NCI-H526 (cell line): ENCODE data around the gene FNBP1L.
"Not testable (repeated sequence)": the region's sequence is repeated elsewhere in the genome, so short reads cannot be mapped to it uniquely, and the experiment has no call there.

Experiments
- DNase-seq, 2 experiments: peaks; one replicate each; lab custom pipeline; 2025; lab: John Stamatoyannopoulos, UW

Gene FNBP1L

DNA sequence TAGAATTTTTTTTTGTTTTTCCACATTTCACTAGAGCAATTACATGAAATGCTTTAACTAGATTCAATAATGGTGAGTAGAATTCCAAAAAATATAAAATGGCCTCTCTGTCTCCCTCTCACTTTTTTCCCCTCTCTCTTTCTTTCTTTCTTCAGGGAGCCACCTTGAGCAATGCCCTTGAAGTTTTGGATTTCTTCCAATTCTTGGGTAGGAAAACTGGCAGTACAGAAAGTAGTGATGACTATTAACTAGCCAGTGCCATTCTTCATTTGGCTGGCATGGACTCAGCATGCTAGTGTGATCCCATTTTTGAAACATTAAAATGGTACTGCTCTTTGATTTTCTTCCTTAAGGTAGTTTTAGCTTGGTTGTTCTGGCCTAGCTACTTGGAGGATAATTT lies 4.5 kb upstream of the FNBP1L start:
- no peak for DNase-seq

DNA sequence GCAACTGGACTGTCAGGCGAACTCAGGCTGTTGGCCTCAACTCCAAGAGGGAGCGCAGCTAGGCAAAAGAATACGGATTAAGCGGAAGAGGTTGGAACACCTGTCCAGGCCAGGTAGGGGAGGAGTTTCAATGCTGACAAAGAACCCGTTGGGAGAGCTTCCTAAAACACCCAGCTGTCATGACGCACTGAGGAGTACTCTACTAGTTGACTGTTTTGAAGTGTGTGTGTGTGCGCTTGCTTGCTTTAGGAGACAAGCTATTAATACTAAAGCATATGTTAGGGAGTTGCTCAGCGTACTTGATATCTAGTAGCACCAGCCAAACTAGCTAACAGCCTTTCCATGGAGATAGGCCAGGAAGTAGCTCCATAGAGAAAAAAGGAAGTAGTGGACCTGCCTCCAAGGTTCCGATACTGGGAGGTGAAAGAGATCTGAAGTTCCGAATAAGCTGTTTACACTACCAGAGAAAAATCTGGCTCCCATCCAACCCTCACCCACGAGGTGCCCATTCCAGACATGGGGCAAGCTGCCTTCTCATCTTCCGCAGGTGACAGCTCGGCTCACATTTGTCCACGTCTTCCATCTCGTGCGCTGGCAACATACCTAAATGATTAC lies 974 bp upstream of the FNBP1L start:
- DNase-seq = peak; percentile 66 to 82

DNA sequence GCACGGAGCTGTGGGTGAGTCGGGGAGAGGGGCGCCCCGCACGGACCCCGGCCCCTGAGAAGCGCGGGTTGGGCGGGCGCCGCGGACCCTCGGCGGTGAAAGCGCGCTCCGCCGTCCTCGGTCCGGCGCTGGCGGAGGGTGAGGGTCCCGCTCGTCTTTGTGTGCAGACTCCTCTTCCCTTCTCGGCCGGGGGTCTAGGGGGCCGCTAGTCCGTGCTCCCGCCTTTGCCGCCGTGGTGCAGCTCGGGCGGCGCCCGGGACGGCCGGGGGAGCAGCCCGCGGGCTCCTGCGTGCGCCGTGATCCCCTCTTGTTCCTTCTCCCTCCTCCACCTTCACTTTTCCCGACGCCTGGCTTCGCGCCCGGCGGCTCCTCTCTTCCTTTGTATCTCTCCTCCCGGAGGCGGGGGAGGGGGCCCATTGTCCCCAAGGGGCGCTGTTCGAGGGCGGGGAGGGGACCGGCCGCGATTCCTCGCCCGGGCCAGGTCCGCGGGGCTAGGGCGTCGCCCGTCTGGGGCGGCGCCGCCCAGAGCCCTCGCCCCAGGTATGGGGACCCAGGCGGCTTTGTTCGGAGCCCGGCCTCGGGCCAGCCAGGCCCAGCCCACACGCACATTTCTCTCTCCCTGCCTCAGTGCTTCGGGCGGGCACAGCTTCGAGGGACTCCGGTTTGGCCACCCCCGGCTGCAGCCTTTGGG lies 519 bp downstream of the FNBP1L start:
- peak; percentile 42 to 63 for DNase-seq

DNA sequence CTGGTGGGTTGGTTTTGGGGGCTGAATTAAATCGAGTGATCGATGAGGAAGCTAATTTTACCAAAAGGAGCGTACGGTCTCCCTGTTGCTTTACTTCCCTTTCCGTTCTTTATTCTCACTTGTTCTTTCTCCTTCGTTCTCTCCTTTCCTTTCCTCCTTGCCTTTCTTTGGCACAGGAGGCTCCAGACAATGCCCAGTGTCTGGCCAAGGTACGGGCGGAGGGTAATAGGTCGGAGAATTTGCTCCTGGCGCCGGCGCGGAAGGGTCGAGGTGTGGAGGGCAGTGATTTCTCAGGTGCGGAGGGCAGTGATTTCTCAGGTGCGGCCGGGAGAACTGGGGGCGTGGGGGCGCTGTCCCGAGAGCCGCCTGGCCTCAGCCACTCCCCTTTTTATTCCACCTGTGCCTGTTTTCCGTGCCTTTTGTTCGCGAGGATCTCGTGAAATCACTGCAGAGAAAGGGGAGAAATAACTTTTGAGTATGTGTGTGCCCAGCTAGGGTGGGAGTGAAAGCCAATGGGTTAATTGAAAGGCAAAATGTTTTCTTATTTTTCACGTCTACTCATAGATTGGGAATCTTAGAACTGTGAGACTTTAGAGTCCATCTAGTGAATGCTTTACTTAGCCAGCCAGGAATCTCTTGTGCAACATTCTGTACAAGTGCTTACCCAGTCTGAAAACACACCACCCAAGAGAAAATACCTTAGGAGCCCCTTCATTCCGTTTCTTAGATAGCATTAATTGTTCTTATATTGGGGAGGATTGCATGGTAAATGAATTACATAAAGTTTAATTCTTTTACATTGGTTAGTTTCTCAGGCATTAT lies 1.3 kb downstream of the FNBP1L start:
- DNase-seq = peak; percentile 9 to 30

DNA sequence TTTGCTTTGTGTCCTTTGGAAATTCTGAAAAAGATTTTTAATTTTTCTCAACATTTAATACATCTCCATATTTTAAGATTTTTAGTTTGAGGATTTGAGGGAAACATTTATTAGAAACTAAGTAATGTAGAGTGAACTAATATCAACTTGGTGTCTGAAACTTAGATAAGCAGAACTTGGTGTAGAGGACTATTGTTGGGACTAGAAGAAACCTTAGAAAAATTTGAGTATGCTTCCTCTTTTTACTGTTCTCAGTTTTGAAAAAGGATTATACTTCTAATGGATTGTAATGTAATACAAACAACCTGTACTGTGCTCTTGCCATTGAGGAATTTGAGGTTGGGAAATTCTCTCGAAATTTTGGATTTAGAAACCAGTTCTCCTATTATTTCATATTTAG lies 2.4 kb downstream of the FNBP1L start:
- DNase-seq = no peak

DNA sequence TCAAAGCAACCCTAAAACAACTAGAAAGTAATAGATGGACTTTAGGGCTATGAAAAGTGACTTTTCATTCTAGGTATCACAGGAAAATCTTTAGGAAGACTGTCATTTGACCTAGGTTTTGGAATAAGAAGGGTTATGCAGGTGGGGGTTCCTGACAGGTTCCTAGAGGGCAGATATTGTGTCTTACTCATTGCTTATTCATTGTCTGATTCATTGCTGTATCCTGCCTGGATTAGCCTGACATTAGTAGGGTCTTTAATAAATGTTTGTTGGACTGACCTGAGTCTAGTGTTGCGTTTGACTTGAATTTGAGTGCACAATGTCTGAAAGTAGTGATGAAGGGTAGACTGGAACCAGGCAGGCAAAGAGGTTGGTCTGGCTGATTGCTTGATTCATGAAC lies 6.0 kb downstream of the FNBP1L start:
- no peak for DNase-seq

DNA sequence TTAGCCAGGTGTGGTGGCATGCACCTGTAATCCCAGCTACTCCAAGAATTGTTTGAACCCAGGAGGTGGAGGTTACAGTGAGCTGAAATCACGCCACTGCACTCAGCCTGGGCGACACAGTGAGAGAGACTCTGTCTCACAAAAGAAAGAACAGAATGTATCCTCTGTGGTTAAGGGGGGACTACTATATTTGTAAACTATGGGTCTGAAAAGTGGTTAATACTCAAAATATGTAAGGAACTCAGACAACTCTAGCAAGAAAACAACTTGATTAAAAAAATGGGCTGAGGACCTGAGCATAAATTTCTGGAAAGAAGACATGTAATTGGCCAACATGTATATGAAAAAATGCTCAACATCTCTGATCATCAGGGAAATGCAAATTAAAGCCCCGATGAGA lies 11.2 kb downstream of the FNBP1L start:
- DNase-seq = no peak

DNA sequence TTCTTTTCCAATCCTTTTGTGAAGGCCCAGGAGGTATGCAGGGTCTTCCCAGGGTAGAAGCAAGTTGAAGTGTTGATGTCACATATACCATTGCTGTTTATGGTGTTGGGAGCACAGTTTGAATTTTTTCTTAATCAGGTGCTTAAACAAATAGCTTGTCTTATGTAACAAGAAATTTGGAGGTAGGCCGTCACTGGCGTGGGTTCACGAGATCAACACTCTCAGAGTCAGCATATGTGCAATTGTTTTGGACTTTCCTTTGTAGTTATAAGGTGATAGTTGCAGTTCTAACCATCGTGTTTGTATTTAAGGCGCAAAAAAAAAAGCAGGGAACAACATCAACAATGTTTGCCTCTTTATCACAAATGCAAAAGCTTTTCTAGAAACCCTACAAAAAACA lies 13.3 kb downstream of the FNBP1L start:
- no peak for DNase-seq

DNA sequence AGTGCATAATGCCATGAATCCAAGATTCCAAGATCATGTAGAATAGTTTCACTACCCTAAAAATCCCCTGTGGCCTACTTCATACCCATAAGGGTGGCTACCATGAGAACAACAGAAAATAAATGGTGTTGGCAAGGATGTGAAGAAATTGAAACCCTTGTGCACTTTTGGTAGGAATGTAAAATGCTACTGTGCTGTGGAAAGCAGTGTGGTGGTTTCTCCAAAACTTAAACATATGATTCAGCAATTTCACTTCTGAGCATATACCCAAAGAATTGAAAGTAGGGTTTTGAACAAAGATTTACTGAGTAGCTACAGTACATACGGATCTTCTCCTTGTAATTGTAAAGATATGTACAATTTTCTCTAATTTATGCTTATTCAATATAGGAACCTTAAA lies 16.0 kb downstream of the FNBP1L start:
- DNase-seq = no peak

DNA sequence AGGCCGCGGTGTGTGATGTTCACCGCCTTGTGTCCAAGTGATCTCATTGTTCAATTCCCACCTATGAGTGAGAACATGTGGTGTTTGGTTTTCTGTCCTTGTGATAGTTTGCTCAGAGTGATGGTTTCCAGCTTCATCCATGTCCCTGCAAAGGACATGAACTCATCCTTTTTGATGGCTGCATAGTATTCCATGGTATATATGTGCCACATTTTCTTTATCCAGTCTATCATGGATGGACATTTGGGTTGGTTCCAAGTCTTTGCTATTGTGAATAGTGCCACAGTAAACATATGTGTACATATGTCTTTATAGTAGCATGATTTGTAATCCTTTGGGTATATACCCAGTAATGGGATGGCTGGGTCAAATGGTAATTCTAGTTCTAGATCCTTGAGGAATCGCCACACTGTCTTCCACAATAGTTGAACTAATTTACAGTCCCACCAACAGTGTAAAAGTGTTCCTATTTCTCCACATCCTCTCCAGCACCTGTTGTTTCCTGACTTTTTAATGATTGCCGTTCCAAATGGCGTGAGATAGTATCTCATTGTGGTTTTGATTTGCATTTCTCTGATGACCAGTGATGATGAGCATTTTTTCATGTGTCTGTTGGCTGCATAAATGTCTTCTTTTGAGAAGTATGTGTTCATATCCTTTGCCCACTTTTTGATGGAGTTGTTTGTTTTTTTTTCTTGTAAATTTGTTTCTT lies 17.6 kb downstream of the FNBP1L start:
- not testable (repeated sequence) for DNase-seq

DNA sequence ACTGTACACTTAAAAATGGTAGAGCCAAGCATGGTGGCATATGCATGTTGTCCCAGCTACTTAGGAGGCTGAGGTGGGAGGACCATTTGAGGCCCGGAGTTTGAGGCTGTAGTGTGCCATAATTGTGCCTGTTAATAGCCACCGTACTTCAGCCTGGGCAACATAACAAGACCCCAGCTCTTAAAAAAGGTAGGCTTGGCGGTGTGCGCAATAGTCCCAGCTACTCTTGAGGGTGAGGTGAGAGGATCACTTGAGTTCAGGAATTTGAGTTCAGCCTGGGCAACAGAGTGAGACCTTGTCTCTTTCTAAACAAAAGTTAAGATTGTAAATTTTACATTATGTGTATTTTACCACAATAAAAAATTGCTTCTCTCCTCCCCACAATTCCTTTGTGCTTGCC lies 19.7 kb downstream of the FNBP1L start:
- no peak for DNase-seq

DNA sequence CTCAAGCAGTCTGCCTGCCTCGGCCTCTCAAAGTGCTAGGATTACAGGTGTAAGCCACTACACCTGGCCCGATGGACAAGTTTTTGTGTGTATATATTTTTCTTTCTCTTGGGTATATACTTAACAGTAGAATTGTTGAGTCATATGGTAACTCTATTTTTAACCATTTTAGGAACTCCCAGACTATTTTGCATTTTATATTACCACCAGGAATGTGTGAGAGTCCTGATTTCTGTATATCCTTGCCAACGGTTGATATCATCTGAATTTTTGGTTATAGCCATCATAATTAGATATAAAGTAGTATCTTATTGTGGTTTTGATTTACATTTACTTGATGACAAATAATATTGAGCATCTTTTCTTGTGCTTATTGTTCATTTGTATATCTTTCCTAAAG lies 20.7 kb downstream of the FNBP1L start:
- no peak for DNase-seq

DNA sequence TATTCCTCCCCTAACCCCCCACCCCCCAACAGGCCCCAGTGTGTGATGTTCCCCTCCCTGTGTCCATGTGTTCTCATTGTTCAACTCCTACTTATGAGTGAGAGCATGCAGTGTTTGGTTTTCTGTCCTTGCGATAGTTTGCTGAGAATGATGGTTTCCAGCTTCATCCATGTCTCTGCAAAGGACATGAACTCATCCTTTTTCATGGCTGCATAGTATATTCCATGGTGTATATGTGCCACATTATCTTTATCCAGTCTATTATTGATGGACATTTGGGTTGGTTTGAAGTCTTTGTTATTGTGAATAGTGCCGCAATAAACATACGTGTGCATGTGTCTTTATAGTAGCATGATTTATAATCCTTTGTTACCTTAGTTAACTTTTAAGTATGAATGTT lies 21.3 kb downstream of the FNBP1L start:
- not testable (repeated sequence) for DNase-seq

DNA sequence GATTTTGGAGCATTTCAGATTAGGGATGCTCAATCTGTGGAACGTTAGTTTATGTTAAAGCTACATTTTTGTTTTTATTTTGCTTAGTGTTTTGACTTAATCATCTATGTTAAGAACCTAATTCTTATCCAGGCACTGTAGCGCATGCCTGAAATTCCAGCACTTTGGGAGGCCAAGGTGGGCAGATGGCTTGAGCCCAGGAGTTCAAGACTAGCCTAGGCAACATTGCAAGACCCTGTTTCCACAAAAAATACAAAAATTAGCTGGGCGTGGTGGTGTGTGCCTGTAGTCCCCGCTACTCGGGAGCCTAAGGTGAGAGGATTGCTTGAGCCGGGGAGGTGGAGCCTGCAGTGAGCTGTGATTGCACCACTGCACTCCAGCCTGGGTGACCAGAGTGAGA lies 23.4 kb downstream of the FNBP1L start:
- DNase-seq = no peak

DNA sequence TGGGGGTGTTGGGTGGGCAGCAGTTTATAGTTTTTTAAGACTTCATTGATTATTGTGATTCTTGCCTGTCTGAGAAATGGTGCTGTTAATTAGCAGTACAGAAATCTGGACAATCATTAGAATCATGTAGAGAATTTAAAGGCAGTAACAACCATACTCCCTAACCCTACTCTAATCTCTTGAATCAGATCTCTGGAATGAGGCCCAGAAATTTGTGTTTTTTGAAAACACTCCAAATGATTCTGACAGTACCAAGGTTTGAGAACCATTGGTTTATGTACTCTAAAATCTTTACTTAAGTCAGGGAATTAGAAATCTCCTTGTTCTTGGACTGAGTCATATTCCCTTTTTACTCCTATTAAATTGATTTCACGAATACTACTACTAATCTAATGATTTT lies 24.0 kb downstream of the FNBP1L start:
- no peak for DNase-seq

DNA sequence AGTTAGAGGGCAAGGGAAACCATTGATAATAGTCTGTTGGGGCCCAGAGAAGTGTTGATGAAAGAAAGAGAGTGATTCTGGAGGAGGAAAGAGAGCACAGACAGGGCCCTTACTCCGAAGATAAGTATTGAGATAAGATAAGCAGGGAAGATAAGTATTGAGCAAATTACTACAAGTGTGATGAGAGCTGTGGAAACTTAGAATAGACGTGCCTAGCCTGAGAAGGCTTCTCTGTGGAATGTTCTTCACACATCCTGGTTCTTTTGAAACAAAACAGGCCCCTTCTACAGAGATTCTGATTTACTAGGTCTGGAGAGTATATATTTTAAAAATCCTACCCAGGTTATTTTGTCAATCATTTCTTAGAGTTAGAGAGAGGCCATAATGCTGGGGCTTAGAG lies 26.4 kb downstream of the FNBP1L start:
- DNase-seq = no peak

DNA sequence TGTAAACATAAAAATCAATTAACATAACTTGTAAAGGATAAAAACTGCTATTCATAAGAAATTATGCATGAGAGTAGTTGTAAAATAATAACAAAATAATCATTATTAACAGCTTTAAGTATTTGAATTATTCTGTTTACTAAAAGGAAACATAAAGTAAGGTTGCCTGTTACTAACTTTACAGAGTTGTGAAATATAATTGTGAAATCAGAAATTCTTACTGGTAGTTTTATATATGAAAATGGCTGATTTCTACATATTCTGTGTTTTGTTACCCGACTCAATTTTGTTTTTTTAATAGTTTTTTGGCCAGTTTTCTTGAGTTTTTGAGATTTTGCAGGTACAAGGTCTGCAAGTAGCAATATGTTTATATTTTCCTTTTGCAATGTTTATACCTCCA lies 27.8 kb downstream of the FNBP1L start:
- no peak for DNase-seq

DNA sequence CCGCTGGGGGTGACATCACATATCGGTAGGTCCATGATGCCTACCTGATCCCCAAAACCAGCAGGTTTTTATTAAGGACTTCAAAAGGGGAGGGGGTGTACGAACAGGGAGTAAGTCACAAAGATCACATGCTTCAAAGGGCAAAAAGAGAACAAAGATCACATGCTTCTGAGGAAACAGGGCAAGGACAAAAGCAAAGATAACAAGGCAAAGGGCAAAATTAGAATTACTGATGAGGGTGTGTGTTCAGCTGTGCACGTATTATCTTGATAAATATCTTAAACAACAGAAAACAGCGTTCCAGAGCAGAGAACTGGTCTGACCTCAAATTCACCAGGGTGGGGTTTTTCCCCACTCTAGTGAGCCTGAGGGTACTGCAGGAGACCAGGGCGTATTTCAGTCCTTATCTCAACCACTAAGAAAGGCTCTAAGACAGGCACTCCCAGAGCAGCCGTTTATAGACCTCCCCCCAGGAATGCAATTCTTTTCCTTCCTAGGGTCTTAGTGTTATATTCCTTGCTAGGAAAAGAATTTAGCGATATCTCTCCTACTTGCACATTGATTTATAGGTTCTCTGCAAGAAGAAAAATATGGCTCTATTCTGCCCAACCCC lies 31.3 kb downstream of the FNBP1L start:
- DNase-seq = not testable (repeated sequence)

DNA sequence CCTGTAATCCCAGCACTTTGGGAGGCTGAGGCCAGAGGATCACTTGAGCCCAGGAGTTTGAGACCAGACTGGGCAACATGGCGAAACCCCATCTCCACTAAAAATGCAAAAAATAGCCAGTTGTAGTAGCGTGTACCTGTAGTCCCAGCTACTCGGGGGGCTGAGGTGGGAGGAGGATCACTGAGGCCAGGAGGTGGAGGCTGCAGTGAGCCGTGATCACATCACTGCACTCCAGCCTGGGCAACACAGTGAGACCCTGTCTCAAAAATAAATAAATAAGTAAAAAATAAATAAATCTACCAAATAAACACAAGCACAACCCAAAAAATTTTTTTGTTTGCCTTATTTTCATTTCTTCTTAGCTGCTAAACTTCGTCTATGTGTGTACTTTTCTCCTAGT lies 34.0 kb downstream of the FNBP1L start:
- not testable (repeated sequence) for DNase-seq

DNA sequence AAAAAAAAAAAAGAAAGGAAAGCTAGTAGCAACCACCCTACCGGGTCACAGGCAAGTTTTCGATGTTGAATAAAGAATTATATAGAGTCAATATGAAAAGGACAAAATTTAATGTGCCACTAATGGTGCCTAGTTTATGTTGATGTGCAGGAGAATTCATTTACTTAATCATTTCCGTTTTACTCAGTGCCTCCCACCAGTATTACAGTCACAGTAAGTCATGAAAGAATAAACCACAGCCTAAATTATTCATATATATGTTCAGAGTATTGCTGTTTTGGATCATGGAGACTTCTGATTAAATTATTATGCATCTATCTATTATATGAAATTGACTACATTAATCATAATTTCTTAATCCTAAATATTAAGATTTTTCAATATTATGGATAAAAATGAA lies 35.3 kb downstream of the FNBP1L start:
- DNase-seq = no peak

DNA sequence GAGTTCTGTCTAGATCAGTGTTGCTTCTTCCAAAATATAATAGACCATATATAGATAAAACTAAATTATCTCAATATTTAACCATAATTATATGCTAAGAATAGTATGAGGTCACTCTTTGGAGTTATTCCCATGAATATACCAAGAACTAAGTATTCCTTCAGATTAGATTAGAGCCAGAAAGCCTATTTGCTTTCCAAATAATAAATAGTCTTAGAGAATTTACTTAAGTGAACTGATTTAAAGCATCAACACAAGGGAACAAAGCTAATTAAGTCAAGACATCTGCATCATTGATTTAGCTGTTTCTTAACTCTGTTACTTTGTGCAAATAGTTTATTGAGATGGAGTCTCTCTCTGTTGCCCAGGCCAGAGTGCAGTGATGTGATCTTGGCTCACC lies 35.7 kb downstream of the FNBP1L start:
- no peak for DNase-seq

DNA sequence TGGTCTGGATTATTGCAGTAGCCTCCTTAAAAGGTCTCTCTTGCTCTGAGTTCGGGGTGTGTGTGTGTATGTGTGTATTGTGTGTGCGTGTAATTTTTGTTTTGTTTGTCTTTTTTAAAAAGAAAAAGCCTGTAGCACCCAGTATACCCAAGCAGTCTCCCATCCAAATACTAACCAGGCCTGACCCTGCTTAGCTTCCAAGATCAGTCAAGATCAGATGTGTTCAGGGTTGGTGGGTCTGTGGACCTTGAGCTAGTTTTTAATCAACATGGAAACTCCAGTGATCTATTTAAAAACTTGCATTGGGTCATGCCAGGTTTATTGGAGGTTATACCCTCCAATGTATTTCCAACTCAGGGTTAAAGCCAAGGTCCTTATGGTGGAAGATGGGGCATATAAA lies 40.3 kb downstream of the FNBP1L start:
- no peak for DNase-seq
